HAP-1 (cell line): Measurements from ENCODE around the gene MESD.
A peak's percentile ranks its signal among the peaks of the same experiment; 100 is the strongest.
"Not testable (repeated sequence)": the region's sequence is repeated elsewhere in the genome, so short reads cannot be mapped to it uniquely, and the experiment has no call there.

ENCODE experiments used
- DNase-seq, 2 experiments: peaks; one replicate each; pipeline ENCODE4 v3.0.0-alpha.2; 2016 to 2020; ENCODE audit warnings: low spot score in 2 of 2
- H3K27me3 ChIP-seq: fragments of 250-450 bp; sonication (Bioruptor Pico); 2 replicates; pipeline ENCODE4 v1.5.1; 2020; ENCODE audit warnings: low read depth, mild to moderate bottlenecking, moderate library complexity
- H3K36me3 ChIP-seq: fragments of 250-450 bp; sonication (Bioruptor Pico); replicated peaks from 2 replicates; pipeline ENCODE4 v1.5.1; 2020; ENCODE audit warnings: mild to moderate bottlenecking
- H3K4me1 ChIP-seq: fragments of 250-450 bp; sonication (Bioruptor Pico); 2 replicates; pipeline ENCODE4 v1.5.1; 2020; ENCODE audit warnings: mild to moderate bottlenecking
- H3K4me3 ChIP-seq: fragments of 250-450 bp; sonication (Bioruptor Pico); 2 replicates; pipeline ENCODE4 v1.5.1; 2020; ENCODE audit warnings: mild to moderate bottlenecking, moderate library complexity
- H3K9me3 ChIP-seq: fragments of 250-450 bp; sonication (Bioruptor Pico); 2 replicates; pipeline ENCODE4 v1.5.1; 2020; ENCODE audit warnings: mild to moderate bottlenecking, moderate library complexity
- in situ Hi-C: fragments of 300-500 bp; cut with MboI; formaldehyde crosslinking; loops from 3 replicates; pipeline ENCODE4 v1.14.3; 2020; ENCODE audit warnings: low sequenced_read_pairs, inconsistent platforms, mixed read lengths

Gene MESD

GRCh38 chr15:80976851-80977250 lies 12.8 kb downstream of the MESD start:
- no peaks in the 10 kb centered on the region; the same call in 1 of the 2 replicates for H3K4me1 ChIP-seq
- in situ Hi-C loops = loop anchor here (5.0 to 10.0 kb wide), 3 partner anchors 125 to 412 kb away; no protein-coding TSS in a partner anchor
- no peak overlapping the region for H3K4me3 ChIP-seq
- H3K9me3 ChIP-seq = no peaks in the 10 kb centered on the region
- peaks cover 42% of the 10 kb centered on the region for H3K36me3 ChIP-seq
- no peaks in the 10 kb centered on the region for H3K27me3 ChIP-seq
- DNase-seq = no peak

GRCh38 chr15:80974914-80975313 lies 14.7 kb downstream of the MESD start:
- no peak overlapping the region for H3K4me3 ChIP-seq
- no peaks in the 10 kb centered on the region for H3K9me3 ChIP-seq
- no peak for DNase-seq
- H3K27me3 ChIP-seq = no peaks in the 10 kb centered on the region
- H3K36me3 ChIP-seq = peaks cover 31% of the 10 kb centered on the region
- in situ Hi-C loops = loop anchor here (5.0 to 10.0 kb wide), 4 partner anchors 127 to 523 kb away; no protein-coding TSS in a partner anchor
- no peaks in the 10 kb centered on the region; the same call in 1 of the 2 replicates for H3K4me1 ChIP-seq

- no peak for DNase-seq
- H3K4me1 ChIP-seq = peaks cover 2% of the 10 kb centered on the region; the same call in 1 of the 2 replicates
- in situ Hi-C loops = loop anchor here (5.0 to 10.0 kb wide), 2 partner anchors 407 to 520 kb away; no protein-coding TSS in a partner anchor
Measured at GRCh38 chr15:80972276-80972675, 17.3 kb downstream of the MESD start.

GRCh38 chr15:80971143-80971542 lies 18.5 kb downstream of the MESD start:
- Histone ChIP-seq H3K27me3 (no peaks in the 10 kb centered on the region), H3K36me3 (peaks cover 15% of the 10 kb centered on the region), H3K4me1 (peaks cover 4% of the 10 kb centered on the region; the same call in 1 of the 2 replicates), H3K9me3 (no peaks in the 10 kb centered on the region), H3K4me3 (no peak overlapping the region)
- no peak for DNase-seq
- in situ Hi-C loops = loop anchor here (5.0 to 10.0 kb wide), 2 partner anchors 406 to 519 kb away; no protein-coding TSS in a partner anchor

More at GRCh38 chr15:80972276-80972675, 17.3 kb downstream of the MESD start:
- peaks cover 22% of the 10 kb centered on the region for H3K36me3 ChIP-seq
- no peak overlapping the region for H3K4me3 ChIP-seq
- no peaks in the 10 kb centered on the region for H3K9me3 ChIP-seq
- H3K27me3 ChIP-seq = no peaks in the 10 kb centered on the region

- Histone ChIP-seq H3K36me3 (peaks cover 14% of the 10 kb centered on the region), H3K4me1 (peaks cover 4% of the 10 kb centered on the region; the same call in 1 of the 2 replicates), H3K27me3 (no peaks in the 10 kb centered on the region), H3K4me3 (no peak overlapping the region), H3K9me3 (no peaks in the 10 kb centered on the region; the same call in 1 of the 2 replicates)
- in situ Hi-C loops = loop anchor here (5.0 to 10.0 kb wide), 2 partner anchors 406 to 518 kb away; no protein-coding TSS in a partner anchor
- DNase-seq = no peak
Measured at GRCh38 chr15:80970658-80971057, 19.0 kb downstream of the MESD start.

- Histone ChIP-seq H3K9me3 (peaks cover 2% of the 10 kb centered on the region), H3K4me1 (peaks cover 4% of the 10 kb centered on the region; the same call in 1 of the 2 replicates), H3K27me3 (no peaks in the 10 kb centered on the region), H3K4me3 (no peak overlapping the region), H3K36me3 (peaks cover 14% of the 10 kb centered on the region)
- in situ Hi-C loops = loop anchor here (5.0 to 10.0 kb wide), 2 partner anchors 405 to 518 kb away; no protein-coding TSS in a partner anchor
- DNase-seq = peak; percentile 84 to 88
Measured at GRCh38 chr15:80970018-80970657, 19.5 kb downstream of the MESD start.

- in situ Hi-C loops = no loop called here
- peaks cover 2% of the 10 kb centered on the region for H3K9me3 ChIP-seq
- no peaks in the 10 kb centered on the region for H3K27me3 ChIP-seq
- H3K4me3 ChIP-seq = no peak overlapping the region
- peaks cover 4% of the 10 kb centered on the region; the same call in 1 of the 2 replicates for H3K4me1 ChIP-seq
- no peak for DNase-seq
- H3K36me3 ChIP-seq = peaks cover 14% of the 10 kb centered on the region
Measured at GRCh38 chr15:80969316-80969715, 20.3 kb downstream of the MESD start.

GRCh38 chr15:80967991-80968510 lies 21.6 kb downstream of the MESD start:
- DNase-seq = no peak
- Histone ChIP-seq H3K4me1 (peaks cover 4% of the 10 kb centered on the region; the same call in 1 of the 2 replicates), H3K36me3 (peaks cover 14% of the 10 kb centered on the region), H3K4me3 (no peak overlapping the region), H3K9me3 (peaks cover 2% of the 10 kb centered on the region), H3K27me3 (no peaks in the 10 kb centered on the region)
- in situ Hi-C loops = no loop called here

- no peak overlapping the region for H3K4me3 ChIP-seq
- in situ Hi-C loops = no loop called here
Measured at GRCh38 chr15:80967451-80967850, 22.2 kb downstream of the MESD start.

GRCh38 chr15:80966431-80967197 lies 23.0 kb downstream of the MESD start:
- in situ Hi-C loops = no loop called here
- Histone ChIP-seq H3K36me3 (peaks cover 14% of the 10 kb centered on the region), H3K4me3 (no peak overlapping the region), H3K9me3 (peaks cover 2% of the 10 kb centered on the region), H3K27me3 (no peaks in the 10 kb centered on the region), H3K4me1 (peaks cover 4% of the 10 kb centered on the region; the same call in 1 of the 2 replicates)
- peak in 1 of 2 experiments; percentile 7 for DNase-seq

More at GRCh38 chr15:80967451-80967850, 22.2 kb downstream of the MESD start:
- H3K27me3 ChIP-seq = no peaks in the 10 kb centered on the region
- peaks cover 14% of the 10 kb centered on the region for H3K36me3 ChIP-seq
- H3K4me1 ChIP-seq = peaks cover 4% of the 10 kb centered on the region; the same call in 1 of the 2 replicates
- H3K9me3 ChIP-seq = peaks cover 2% of the 10 kb centered on the region
- DNase-seq = peak in 1 of 2 experiments; percentile 45

GRCh38 chr15:80965454-80965853 lies 24.2 kb downstream of the MESD start:
- H3K4me3 ChIP-seq, H3K4me1 ChIP-seq, DNase-seq, H3K27me3 ChIP-seq, in situ Hi-C loops, H3K9me3 ChIP-seq: not testable (repeated sequence)
- H3K36me3 ChIP-seq = peaks cover 14% of the 10 kb centered on the region

- H3K4me1 ChIP-seq = peaks cover 6% of the 10 kb centered on the region; the same call in 1 of the 2 replicates
- in situ Hi-C loops = no loop called here
- no peaks in the 10 kb centered on the region for H3K36me3 ChIP-seq
- no peaks in the 10 kb centered on the region for H3K27me3 ChIP-seq
- no peak overlapping the region for H3K4me3 ChIP-seq
- DNase-seq = no peak
- no peaks in the 10 kb centered on the region for H3K9me3 ChIP-seq
Measured at GRCh38 chr15:80958818-80959495, 30.7 kb downstream of the MESD start.

- in situ Hi-C loops = no loop called here
Measured at GRCh38 chr15:80957976-80958375, 31.6 kb downstream of the MESD start.

More at GRCh38 chr15:80957976-80958375, 31.6 kb downstream of the MESD start:
- no peaks in the 10 kb centered on the region for H3K9me3 ChIP-seq
- H3K36me3 ChIP-seq = no peaks in the 10 kb centered on the region
- no peak for DNase-seq
- H3K27me3 ChIP-seq = no peaks in the 10 kb centered on the region
- peaks cover 6% of the 10 kb centered on the region; the same call in 1 of the 2 replicates for H3K4me1 ChIP-seq
- no peak overlapping the region for H3K4me3 ChIP-seq
